Upper lobe of right lung (tissue), 1 donor: ENCODE results near the gene TTN. TPM values are rescaled to one million over a fixed set of nuclear protein-coding genes. Genes with fewer than 3 reads are reported as not detected.
A peak's percentile ranks its signal among the peaks of the same experiment; 100 is the strongest.

Experiments
- ATAC-seq: fragments of 200-7000 bp; cut with Tn5 transposase; one replicate; pipeline ENCODE4 v1.9.1; 2020; ENCODE audit warnings: mild to moderate bottlenecking, moderate library complexity
- DNase-seq: peaks from one replicate; pipeline ENCODE4 v3.0.0-alpha.2; 2020
- H3K27ac ChIP-seq: fragments of 200-600 bp; one replicate; pipeline ENCODE4 v1.8.0; 2022
- H3K27me3 ChIP-seq: fragments of 200-600 bp; one replicate; pipeline ENCODE4 v1.8.0; 2022; ENCODE audit warnings: mild to moderate bottlenecking
- H3K36me3 ChIP-seq: fragments of 200-600 bp; one replicate; pipeline ENCODE4 v1.8.0; 2022
- H3K4me1 ChIP-seq: fragments of 200-600 bp; one replicate; pipeline ENCODE4 v1.8.0; 2022
- H3K4me3 ChIP-seq: fragments of 200-600 bp; one replicate; pipeline ENCODE4 v1.8.0; 2022; ENCODE audit warnings: mild to moderate bottlenecking
- H3K9me3 ChIP-seq: fragments of 200-600 bp; one replicate; pipeline ENCODE4 v1.8.0; 2022
- intact Hi-C: fragments of 100-400 bp; cut with DNase I; formaldehyde crosslinking; loops from one replicate; pipeline ENCODE4 v1.11.0; 2022
- total RNA-seq: library from RNA; stranded (reverse); fragmentation: NEBNext Ultra II Directional; extraction: Animal tissue kit (Norgen Biotek cat#: 25700); gene quantifications from one replicate; pipeline ENCODE4 v1.2.1, GENCODE V29; 2021
- TF ChIP-seq, protein P1 (sequence below): fragments of 200-600 bp; IDR thresholded peaks from one replicate; pipeline ENCODE4 v1.8.0; 2022; ENCODE audit warnings: antibody characterized with exemption
- donor health status: DM: no; HTN: yes; CAD: no; lungs with severe emphysema.

Gene TTN
- total RNA-seq, 1 donor from 2014 or later, result 19.6 TPM

DNA sequence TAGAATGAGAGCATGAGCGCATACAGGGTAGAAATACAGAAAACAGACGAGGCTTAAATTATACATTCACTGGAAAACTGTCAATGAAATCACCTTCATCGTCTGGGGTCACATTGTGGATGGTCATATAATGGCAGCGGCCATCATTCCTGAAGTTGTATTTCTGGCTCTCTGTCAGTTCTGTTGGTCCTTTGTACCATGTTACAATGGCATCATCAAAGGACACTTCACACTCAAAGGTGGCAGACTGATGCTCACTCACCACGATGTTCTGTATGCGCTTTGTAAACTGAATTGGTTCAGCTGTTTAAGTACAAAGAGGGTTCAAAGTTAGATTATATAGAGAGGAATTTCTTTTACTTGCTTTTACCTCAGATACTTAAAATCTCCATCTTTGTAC lies 104.9 kb downstream of the TTN start:
- intact Hi-C loops, result no loop called here

DNA sequence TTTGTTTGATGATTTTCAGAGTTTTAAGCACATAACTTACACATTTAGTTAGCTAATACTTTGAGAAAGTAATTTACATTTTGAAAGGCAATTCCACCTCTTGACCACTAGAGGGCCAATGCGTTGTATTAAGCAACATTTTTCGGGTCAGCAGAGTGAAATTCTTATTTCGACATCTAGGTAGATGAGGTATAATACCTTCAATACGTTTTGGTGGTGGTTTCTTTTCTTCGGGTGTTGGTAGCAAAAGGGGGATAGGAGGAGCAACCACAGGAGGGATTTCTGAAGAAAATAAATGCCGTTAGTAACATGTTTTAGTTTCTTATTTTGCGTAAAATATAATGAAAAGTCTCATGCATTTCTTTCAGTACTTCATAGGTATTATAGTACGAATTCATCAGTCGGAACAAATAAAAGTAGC lies 106.3 kb downstream of the TTN start:
- no peaks in the 10 kb centered on the region for H3K36me3 ChIP-seq

More for the DNA sequence above, 104.9 kb downstream of the TTN start:
- H3K36me3 ChIP-seq, result peaks cover 9% of the 10 kb centered on the region
- no peak overlapping the region for H3K27ac ChIP-seq
- no peaks in the 10 kb centered on the region for H3K27me3 ChIP-seq
- H3K4me1 ChIP-seq, result no peaks in the 10 kb centered on the region
- no peak overlapping the region for H3K4me3 ChIP-seq
- DNase-seq, result no peak
- no peak for ATAC-seq
- TF ChIP-seq, protein P1, sequence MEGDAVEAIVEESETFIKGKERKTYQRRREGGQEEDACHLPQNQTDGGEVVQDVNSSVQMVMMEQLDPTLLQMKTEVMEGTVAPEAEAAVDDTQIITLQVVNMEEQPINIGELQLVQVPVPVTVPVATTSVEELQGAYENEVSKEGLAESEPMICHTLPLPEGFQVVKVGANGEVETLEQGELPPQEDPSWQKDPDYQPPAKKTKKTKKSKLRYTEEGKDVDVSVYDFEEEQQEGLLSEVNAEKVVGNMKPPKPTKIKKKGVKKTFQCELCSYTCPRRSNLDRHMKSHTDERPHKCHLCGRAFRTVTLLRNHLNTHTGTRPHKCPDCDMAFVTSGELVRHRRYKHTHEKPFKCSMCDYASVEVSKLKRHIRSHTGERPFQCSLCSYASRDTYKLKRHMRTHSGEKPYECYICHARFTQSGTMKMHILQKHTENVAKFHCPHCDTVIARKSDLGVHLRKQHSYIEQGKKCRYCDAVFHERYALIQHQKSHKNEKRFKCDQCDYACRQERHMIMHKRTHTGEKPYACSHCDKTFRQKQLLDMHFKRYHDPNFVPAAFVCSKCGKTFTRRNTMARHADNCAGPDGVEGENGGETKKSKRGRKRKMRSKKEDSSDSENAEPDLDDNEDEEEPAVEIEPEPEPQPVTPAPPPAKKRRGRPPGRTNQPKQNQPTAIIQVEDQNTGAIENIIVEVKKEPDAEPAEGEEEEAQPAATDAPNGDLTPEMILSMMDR, result no peak
- no peaks in the 10 kb centered on the region for H3K9me3 ChIP-seq

DNA sequence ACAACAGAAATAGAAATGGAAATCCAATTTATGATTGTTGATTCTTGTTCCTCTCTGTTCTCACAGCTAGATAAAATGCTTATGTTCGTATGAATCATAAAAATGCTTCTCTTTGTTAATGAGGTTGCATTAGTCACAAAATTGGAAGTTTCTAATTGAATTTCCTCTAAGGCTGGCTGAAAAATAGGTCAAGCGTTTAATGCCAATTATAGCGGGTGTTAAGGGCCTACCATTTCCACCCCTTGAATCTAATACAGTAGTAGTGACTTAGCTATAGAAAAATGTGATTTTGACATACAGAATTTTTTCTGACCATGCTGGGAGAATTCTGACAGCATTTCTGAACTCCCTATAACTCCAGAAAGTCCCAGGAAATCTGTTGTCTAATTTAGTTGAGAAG lies 107.1 kb downstream of the TTN start:
- no peak for ATAC-seq
- Histone ChIP-seq H3K36me3 (no peaks in the 10 kb centered on the region), H3K4me1 (no peaks in the 10 kb centered on the region), H3K9me3 (no peaks in the 10 kb centered on the region), H3K4me3 (no peak overlapping the region), H3K27me3 (no peaks in the 10 kb centered on the region), H3K27ac (no peak overlapping the region)
- intact Hi-C loops, result no loop called here
- TF ChIP-seq, protein P1, result no peak
- no peak for DNase-seq

More for the DNA sequence above, 106.3 kb downstream of the TTN start:
- TF ChIP-seq, protein P1, result peak; percentile 84
- no peak for DNase-seq
- peak; percentile 45 for ATAC-seq
- Histone ChIP-seq H3K9me3 (no peaks in the 10 kb centered on the region), H3K4me3 (no peak overlapping the region), H3K4me1 (no peaks in the 10 kb centered on the region), H3K27ac (no peak overlapping the region), H3K27me3 (no peaks in the 10 kb centered on the region)
- intact Hi-C loops, result no loop called here

DNA sequence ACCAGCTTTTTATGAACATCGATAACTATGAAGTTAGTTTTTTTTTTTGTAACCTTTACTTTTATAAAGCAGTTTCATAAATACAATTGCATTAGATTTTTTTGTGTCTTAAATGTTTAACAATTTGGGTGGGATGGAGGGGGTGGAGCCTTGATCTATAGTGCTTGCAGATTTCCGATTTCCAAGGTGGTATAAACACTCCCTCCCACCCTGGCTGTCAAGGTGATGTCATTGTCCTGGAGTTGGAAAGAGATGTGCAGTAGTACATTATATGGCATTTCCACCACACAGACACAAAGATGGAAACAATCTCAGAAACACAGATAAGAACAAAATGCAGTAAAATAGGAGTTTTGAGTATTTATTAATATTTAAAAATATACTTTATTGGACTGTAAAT lies 114.4 kb downstream of the TTN start:
- TF ChIP-seq, protein P1, result no peak
- Histone ChIP-seq H3K4me1 (no peaks in the 10 kb centered on the region), H3K36me3 (no peaks in the 10 kb centered on the region), H3K27ac (no peak overlapping the region), H3K9me3 (no peaks in the 10 kb centered on the region), H3K27me3 (no peaks in the 10 kb centered on the region), H3K4me3 (no peak overlapping the region)
- intact Hi-C loops, result no loop called here
- no peak for ATAC-seq
- DNase-seq, result no peak

DNA sequence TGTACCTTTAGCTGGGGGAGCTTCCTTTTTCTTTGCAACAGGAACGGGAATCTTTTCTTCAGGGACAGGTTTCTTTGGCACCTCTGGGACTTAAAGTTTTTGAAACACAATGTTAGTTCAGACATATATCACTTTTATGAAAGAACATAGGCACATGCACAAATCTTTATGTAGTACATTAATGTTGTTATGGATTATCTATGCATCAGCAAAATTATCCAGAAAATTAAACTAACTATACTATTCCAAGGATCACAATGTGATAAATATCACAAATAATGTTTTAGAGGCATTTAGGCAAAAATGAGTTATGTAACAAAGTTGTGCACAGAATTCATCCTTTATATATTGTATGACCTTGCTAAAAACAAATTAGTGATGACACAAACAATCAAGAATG lies 117.4 kb downstream of the TTN start:
- intact Hi-C loops, result no loop called here
- DNase-seq (no peak), ATAC-seq (no peak)
- Histone ChIP-seq H3K36me3 (no peaks in the 10 kb centered on the region), H3K4me1 (no peaks in the 10 kb centered on the region), H3K4me3 (no peak overlapping the region), H3K27me3 (no peaks in the 10 kb centered on the region), H3K9me3 (no peaks in the 10 kb centered on the region), H3K27ac (no peak overlapping the region)
- TF ChIP-seq, protein P1, result no peak

DNA sequence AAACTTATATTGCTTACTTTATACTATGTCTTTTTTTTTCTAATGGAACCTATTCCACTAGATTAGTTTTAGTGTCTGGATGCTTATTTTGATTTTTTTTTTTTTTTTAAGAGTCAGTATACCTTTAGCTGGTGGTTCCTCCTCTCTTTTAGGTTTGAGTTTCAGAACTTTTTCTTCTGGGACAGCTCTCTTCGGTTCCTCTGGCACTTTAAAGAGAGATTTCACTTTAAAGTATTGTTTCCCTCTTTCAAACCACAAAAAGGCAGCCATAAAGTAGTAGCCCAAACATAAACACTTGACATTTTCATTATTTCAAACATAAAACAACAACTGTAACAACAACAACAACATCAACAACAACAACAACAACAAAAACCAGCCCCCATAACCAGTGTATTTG lies 123.3 kb downstream of the TTN start:
- no peak overlapping the region for H3K4me3 ChIP-seq
- no peaks in the 10 kb centered on the region for H3K9me3 ChIP-seq
- no peak for DNase-seq
- no peaks in the 10 kb centered on the region for H3K36me3 ChIP-seq
- H3K27ac ChIP-seq, result no peak overlapping the region
- TF ChIP-seq, protein P1, result no peak
- intact Hi-C loops, result no loop called here
- no peaks in the 10 kb centered on the region for H3K4me1 ChIP-seq
- no peak for ATAC-seq
- no peaks in the 10 kb centered on the region for H3K27me3 ChIP-seq
